ENCODE data around the gene CNR1.
"Not testable (repeated sequence)": the region's sequence is repeated elsewhere in the genome, so short reads cannot be mapped to it uniquely, and the experiment has no call there.

CNR1 gene

GRCh38 chr6:88165844-88166492 lies at the start of gene CNR1:
Gene CNR1 (minus strand): TSS chr6:88166347. CDS start chr6:88145274, 21,073 bp downstream.
- peak; percentile 37 for DNase-seq (ENCODE audit: low spot score)

GRCh38 chr6:88211446-88211845 lies 45.3 kb upstream of the CNR1 start:
- no peak for DNase-seq (ENCODE audit: low spot score)

- DNase-seq (ENCODE audit: low spot score): no peak
Measured at GRCh38 chr6:88209301-88209700, 43.2 kb upstream of the CNR1 start.

DNA sequence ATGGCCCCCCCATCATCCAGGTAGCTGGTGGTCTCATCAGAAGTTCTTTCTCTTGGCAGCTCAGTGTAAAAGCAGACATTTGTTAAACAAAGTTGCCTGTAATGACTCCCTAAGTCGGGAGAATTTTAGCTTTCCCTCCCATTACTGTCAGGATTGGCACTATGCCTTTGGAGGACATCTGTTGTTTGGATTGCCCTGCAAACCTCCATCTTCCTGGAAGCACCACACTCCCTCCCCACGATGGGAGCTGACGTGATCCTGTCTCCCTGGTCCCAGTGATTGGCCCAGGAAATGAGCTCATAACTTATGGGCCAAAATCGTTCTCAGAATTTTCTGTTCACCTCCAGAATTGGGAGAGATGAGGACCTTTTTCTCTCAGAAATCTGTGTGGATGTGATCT lies 42.6 kb upstream of the CNR1 start:
- no peak for DNase-seq (ENCODE audit: low spot score)

- not testable (repeated sequence) for DNase-seq (ENCODE audit: low spot score)
Measured at GRCh38 chr6:88201734-88202133, 35.6 kb upstream of the CNR1 start.

- DNase-seq (ENCODE audit: low spot score): no peak
Measured at GRCh38 chr6:88184921-88185320, 18.8 kb upstream of the CNR1 start.

DNA sequence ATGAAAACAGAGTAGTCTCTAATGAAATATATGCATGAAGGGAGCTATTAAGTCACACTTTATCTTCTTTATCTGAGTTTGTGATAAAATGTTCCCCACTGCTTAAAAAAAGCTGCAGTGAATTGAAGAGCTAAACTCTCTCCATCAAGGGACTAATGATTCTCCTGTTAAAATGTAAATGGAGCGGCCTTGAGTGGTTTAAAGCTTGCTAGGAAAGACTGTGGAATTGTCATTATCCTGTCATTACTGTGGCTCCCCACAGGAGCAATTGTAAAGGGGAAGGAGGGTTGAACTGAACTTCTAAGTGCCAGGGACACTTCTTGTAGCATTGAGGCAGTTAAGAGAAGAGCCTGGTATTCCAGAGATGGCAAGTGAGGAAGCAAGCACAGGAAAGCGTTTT lies 17.3 kb upstream of the CNR1 start:
- no peak for DNase-seq (ENCODE audit: low spot score)

GRCh38 chr6:88179692-88180091 lies 13.5 kb upstream of the CNR1 start:
- no peak for DNase-seq (ENCODE audit: low spot score)

DNA sequence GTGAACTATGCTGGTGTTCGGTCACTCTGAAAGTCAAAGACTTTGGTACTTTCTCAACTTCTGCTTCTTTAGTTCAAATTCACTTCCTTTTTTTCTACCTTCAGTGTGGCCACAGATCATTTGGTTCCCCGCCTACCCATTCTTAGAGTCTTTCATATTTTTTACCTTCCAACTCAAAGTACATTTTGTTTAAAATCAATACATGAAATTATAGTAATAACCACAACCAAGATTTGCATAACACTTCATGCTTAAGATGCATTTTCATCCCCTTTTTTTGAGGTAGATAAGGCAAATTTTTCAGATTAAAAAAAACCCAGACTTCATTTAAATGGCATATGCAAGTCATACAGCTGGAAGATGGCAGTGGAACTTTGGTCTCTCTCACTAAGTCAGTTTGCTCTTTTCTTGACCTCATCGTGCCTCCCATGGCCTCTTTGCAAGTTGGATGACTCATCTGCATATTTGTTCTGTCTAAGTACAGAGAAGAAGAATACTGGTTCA lies 11.9 kb upstream of the CNR1 start:
- DNase-seq (ENCODE audit: low spot score): no peak

- DNase-seq (ENCODE audit: low spot score): no peak
Measured at GRCh38 chr6:88174906-88175305, 8.8 kb upstream of the CNR1 start.

GRCh38 chr6:88171312-88171711 lies 5.2 kb upstream of the CNR1 start:
- no peak for DNase-seq (ENCODE audit: low spot score)

GRCh38 chr6:88168362-88168761 lies 2.2 kb upstream of the CNR1 start:
- no peak for DNase-seq (ENCODE audit: low spot score)

- no peak for DNase-seq (ENCODE audit: low spot score)
Measured at GRCh38 chr6:88167352-88167937, 1.3 kb upstream of the CNR1 start.

GRCh38 chr6:88166493-88167351 lies 575 bp upstream of the CNR1 start:
- peak; percentile 9 for DNase-seq (ENCODE audit: low spot score)

DNA sequence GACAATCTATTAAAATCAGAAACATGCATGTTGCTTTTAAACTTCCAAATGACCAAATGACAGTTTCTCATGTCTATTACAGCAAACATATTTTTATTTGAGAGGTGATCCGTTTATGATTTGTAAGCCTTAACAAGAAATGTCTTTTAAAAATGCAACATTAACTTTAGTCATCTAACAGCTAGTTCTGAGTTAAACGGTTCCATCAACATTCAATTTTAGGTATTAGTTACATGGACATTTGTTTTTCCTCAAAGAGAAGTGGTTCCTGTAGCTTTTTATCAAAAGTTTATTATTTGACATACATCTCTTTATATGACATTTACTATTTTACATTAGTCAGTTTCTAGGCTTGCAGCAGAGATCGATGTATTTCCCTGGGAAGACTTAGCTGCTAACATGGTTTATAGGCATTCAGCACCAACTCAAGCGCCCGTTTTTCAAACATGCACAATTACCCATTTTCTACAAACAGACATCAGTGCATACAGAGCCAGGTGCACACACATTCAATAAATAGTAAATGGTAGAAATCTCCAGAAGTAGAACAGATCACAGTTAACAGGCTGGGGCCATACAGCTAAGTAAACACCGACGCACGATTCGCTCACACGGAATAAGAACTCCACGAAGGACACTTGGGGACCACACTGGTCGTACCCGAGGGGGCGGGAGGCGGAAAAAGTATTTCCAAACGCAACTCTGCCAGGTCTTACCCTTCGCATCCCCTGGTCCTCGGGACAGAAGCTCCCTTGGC lies 882 bp downstream of the CNR1 start:
- DNase-seq (ENCODE audit: low spot score): no peak

- DNase-seq (ENCODE audit: low spot score): no peak
Measured at GRCh38 chr6:88164061-88164460, 2.1 kb downstream of the CNR1 start.

DNA sequence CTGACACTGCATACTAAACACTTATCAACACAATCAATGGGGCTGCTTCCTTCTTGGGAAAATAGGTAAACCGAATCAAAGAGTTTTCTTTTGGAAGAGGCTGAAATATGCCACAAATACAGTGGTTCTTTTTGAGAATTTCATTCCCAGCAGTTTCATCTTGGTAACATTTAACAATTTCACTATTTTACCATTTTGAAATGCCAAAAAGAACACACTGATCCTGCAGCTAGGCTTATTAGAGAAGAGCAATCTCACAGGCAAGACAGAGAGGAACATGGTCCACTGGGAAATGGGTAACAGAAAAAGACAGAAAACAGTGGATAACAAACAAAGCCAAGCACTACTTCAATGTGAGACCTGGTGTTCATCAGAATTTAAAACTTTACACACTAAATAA lies 2.5 kb downstream of the CNR1 start:
- DNase-seq (ENCODE audit: low spot score): no peak

DNA sequence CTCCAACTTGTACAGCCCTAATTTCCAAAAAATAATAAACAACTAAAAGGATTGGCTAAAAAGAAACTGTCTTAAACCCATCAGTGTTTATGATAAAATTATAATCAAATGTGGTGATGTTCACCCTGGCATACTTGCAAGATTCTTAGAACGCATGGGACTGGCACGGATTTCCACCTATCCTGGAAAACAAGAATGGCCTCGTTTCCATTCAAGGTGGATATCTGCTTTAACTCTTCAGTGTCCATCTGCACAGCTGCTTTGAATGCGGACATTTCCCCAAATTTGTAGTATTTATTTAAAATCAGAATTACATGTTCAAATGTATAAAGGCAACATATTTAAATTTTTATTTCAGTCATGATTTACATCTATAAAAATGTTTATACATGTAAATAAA lies 4.2 kb downstream of the CNR1 start:
- DNase-seq (ENCODE audit: low spot score): no peak

DNA sequence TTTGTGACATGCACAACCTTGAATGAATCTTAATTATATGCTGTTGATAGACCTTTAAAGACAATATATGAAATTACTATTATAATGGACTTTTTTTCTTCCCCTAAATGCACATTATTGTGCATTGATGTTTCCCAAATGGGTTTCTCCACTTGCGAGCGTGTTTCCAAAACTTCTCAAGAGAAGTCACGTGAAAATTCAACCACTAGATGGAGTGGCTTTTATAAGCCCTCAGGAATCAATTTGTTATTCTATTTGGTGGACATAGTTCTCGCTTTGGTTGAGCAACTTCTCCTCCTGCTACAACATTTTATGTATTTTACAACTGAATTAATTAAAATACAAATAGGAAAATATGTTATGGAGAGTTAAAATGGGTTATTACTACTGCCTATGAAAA lies 9.0 kb downstream of the CNR1 start:
- DNase-seq (ENCODE audit: low spot score): no peak

DNA sequence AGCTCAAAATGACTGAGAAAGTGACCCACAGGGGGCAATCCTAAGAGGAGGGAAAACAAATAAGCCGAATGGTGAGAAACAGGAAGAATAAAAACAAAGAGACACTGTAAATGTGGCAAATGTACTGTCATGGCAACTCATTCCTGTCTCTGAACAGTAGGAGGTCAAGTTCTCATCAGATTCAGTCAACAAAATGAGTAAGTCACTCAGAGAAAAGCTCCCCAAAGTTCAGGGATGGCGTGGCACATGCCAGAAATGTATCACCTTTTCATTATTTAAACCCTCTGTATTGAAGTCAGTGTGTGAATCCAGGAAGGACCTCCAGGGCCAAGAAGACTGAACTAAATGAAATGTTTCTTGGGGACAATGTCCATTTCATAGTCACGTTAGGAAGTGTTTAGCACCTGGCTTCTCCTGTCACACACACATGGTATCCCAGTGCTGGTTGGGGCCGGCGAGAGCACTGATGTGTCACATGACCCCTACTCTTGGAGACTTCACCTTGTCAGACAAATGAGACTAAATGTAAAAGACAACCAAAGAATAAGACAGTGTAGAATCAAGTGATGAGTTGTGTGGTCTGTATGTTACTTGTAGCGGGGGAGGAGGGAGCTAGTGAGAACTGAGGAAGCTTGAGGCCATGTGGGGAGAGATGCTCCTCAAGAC lies 20.7 kb downstream of the CNR1 start:
- no peak for DNase-seq (ENCODE audit: low spot score)

DNA sequence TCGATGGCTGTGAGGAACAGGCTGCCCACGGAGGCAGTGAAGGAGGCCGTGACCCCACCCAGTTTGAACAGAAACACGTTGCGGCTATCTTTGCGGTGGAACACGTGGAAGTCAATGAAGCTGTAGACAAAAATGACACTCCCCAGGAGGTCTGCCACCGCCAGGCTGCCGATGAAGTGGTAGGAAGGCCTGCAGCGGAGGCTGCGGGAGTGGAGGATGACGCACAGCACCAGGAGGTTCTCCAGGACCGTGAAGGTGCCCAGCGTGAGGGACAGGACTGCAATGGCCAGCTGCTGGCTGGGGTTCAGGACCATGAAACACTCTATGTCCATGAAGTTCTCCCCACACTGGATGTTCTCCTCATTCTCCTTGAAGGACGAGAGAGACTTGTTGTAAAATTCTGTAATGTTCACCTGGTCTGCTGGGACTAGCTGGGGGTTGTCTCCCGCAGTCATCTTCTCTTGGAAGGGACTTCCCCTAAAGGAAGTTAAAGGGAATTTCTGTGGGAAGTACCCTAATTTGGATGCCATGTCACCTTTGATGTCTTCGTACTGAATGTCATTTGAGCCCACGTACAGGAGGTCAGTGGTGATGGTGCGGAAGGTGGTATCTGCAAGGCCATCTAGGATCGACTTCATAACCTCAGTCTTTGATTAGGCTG lies 21.4 kb downstream of the CNR1 start:
- DNase-seq (ENCODE audit: low spot score): no peak
